ENCODE data around the gene RPS19.

Gene RPS19

GRCh38 chr19:41906271-41906670 is 46.2 kb downstream of the RPS19 start:
- Histone ChIP-seq H3K36me3 (replicated peaks) (peaks cover 47% of the 10 kb centered on the region), H3K4me3 (ENCODE audit: low read depth, low read length) (no peak overlapping the region), H3K27me3 (replicated peaks) (no peaks in the 10 kb centered on the region), H3K27ac (no peak overlapping the region)
- in situ Hi-C loops (cut with HindIII; ENCODE audit: low pct_ligation_motif_present, low sequenced_read_pairs), result no loop called here
- DNase-seq, result no peak
- no peak for TF ChIP-seq CTCF (IDR thresholded peaks at IDR 0.05; ENCODE audit: low read depth, low read length, missing control alignments)

- no peak overlapping the region for H3K27ac ChIP-seq
- TF ChIP-seq CTCF (IDR thresholded peaks at IDR 0.05; ENCODE audit: low read depth, low read length, missing control alignments), result no peak
- H3K27me3 ChIP-seq (replicated peaks), result peaks cover 6% of the 10 kb centered on the region
- H3K4me3 ChIP-seq (ENCODE audit: low read depth, low read length), result no peak overlapping the region
- peaks cover 39% of the 10 kb centered on the region for H3K36me3 ChIP-seq (replicated peaks)
- DNase-seq, result no peak
- in situ Hi-C loops (cut with HindIII; ENCODE audit: low pct_ligation_motif_present, low sequenced_read_pairs), result no loop called here
Measured at GRCh38 chr19:41906916-41907680, 47.0 kb downstream of the RPS19 start.

DNA sequence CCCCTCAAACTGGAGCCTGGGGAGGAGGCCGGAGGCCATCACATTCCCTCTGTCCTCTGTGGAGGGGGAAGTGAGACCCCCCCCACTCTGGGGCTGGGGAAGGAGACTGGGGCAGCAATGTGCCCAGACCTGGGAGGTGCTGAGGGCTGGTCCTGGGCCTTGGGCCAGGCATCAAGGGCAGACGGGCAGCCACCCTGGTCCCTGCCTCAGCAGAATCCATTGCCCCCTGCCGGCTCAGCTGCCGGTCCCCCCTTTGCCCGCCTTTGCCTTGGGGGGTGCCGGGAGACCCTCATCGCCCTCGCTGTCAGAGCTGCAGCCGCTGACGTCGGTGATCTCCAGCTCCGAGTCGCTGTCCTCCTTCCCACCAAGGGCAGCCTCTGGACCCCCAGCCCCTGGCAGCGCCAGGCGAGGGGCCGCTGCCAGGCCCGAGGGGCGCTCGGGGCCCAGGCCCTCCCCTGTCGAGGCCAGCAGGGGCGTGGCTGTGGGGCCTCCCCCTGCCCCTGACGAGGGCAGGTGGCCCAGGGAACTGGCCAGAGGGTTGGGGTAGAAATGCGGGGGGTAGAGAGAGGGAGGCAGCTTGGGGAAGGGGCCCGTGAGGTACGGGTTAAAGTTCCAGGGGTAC is 48.0 kb downstream of the RPS19 start:
- no peak for TF ChIP-seq CTCF (IDR thresholded peaks at IDR 0.05; ENCODE audit: low read depth, low read length, missing control alignments)
- in situ Hi-C loops (cut with HindIII; ENCODE audit: low pct_ligation_motif_present, low sequenced_read_pairs), result no loop called here
- H3K27me3 ChIP-seq (replicated peaks), result peaks cover 14% of the 10 kb centered on the region
- no peak overlapping the region for H3K4me3 ChIP-seq (ENCODE audit: low read depth, low read length)
- H3K36me3 ChIP-seq (replicated peaks), result peaks cover 29% of the 10 kb centered on the region
- no peak overlapping the region for H3K27ac ChIP-seq
- no peak for DNase-seq

GRCh38 chr19:41908724-41909464 is 48.8 kb downstream of the RPS19 start:
- in situ Hi-C loops (cut with HindIII; ENCODE audit: low pct_ligation_motif_present, low sequenced_read_pairs), result no loop called here
- Histone ChIP-seq H3K36me3 (replicated peaks) (peaks cover 24% of the 10 kb centered on the region), H3K27ac (no peak overlapping the region), H3K27me3 (replicated peaks) (peaks cover 21% of the 10 kb centered on the region), H3K4me3 (ENCODE audit: low read depth, low read length) (no peak overlapping the region)
- no peak for DNase-seq
- TF ChIP-seq CTCF (IDR thresholded peaks at IDR 0.05; ENCODE audit: low read depth, low read length, missing control alignments), result no peak

DNA sequence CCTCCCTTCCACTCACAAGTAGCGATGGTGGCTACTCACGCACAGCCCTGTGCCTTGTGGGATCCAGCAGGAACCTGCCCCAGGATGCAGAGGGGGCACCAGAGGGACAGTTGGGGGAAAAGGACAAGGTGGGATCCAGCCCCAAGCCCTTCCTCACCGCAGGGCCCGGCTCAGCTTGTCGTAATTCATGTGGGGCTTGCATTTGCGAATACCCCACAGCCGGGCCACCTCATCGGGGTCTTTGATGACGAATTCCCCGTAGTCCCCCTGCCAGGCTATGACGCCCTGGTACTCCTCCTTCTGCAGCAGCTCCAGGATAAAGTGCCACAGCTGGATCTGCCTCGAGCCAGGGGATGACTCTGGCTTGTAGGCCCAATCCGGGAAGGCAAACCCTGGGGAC is 49.7 kb downstream of the RPS19 start:
- TF ChIP-seq CTCF (IDR thresholded peaks at IDR 0.05; ENCODE audit: low read depth, low read length, missing control alignments), result no peak
- Histone ChIP-seq H3K4me3 (ENCODE audit: low read depth, low read length) (no peak overlapping the region), H3K27me3 (replicated peaks) (peaks cover 25% of the 10 kb centered on the region), H3K36me3 (replicated peaks) (peaks cover 17% of the 10 kb centered on the region), H3K27ac (no peak overlapping the region)
- no peak for DNase-seq
- in situ Hi-C loops (cut with HindIII; ENCODE audit: low pct_ligation_motif_present, low sequenced_read_pairs), result no loop called here
